HL-60 (cell line): ENCODE measurements around the gene SEMA7A.

Experiments
- CTCF ChIP-seq: IDR thresholded peaks from one replicate; pipeline ENCODE4 v1.5.1; 2011; ENCODE audit warnings: low read length, control low read depth, inconsistent platforms; ENCODE audit not compliant: insufficient read depth
- TF ChIP-seq, protein P1 (sequence below): IDR thresholded peaks from 2 replicates; pipeline ENCODE4 v1.6.1; 2012; ENCODE audit warnings: low read depth; ENCODE audit not compliant: insufficient replicate concordance

DNA sequence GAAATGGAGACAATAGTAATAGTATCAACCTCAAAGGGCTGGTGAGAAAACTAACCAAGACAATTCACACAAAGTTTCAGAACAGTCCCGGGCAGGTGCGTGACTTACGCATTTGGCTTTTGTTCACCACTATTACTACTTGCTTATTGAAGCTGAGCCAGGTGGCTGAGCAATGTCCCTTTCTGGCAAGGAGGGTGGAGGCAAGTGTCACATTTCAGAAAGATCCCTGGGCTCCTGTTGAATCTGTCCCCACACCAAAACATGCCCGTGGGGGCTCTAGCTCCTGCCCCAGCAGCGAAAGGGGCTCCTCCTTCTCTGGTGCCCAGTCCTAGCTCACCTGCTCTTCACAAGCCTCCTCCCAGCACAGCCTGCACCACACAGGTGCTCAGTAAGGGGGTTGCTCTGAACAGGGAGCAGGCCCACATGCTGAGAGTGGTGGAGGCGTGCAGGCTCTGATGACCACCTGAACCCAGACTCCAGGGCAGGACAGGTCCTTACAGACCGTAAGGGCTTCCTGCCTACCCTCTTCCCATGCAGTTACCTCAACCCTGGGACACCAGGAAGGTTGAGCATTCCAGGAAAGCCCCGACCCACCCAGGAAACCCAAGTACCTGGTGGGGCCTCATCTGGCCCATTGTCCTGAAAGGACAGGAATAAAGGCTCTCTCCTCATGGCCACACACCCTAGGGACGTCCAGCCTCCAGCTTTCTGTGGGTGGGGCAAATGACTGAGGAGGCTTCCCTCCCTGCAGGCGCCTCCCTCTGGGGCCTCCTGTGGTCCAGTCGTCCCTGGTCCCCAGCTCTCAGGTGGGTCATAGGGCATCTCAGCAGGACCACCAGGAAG lies 32.6 kb downstream of the SEMA7A start:
- TF ChIP-seq, protein P1, sequence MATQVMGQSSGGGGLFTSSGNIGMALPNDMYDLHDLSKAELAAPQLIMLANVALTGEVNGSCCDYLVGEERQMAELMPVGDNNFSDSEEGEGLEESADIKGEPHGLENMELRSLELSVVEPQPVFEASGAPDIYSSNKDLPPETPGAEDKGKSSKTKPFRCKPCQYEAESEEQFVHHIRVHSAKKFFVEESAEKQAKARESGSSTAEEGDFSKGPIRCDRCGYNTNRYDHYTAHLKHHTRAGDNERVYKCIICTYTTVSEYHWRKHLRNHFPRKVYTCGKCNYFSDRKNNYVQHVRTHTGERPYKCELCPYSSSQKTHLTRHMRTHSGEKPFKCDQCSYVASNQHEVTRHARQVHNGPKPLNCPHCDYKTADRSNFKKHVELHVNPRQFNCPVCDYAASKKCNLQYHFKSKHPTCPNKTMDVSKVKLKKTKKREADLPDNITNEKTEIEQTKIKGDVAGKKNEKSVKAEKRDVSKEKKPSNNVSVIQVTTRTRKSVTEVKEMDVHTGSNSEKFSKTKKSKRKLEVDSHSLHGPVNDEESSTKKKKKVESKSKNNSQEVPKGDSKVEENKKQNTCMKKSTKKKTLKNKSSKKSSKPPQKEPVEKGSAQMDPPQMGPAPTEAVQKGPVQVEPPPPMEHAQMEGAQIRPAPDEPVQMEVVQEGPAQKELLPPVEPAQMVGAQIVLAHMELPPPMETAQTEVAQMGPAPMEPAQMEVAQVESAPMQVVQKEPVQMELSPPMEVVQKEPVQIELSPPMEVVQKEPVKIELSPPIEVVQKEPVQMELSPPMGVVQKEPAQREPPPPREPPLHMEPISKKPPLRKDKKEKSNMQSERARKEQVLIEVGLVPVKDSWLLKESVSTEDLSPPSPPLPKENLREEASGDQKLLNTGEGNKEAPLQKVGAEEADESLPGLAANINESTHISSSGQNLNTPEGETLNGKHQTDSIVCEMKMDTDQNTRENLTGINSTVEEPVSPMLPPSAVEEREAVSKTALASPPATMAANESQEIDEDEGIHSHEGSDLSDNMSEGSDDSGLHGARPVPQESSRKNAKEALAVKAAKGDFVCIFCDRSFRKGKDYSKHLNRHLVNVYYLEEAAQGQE, result no peak
- TF ChIP-seq CTCF, result no peak
